K562 (cell line): ENCODE data around the gene SLC1A1. TPM values are rescaled to one million over a fixed set of nuclear protein-coding genes. Genes with fewer than 3 reads are reported as not detected.

ENCODE experiments used
- ATAC-seq: fragments of 200-7000 bp; cut with Tn5 transposase; 3 replicates; pipeline ENCODE4 v1.9.1; 2020; ENCODE audit warnings: moderate library complexity
- BruUV-seq: library from RNA; stranded (reverse); fragments of 400-500 nt; replicated peaks from 2 replicates; lab custom pipeline; 2021; lab: Mats Ljungman, UMichigan
- CTCF ChIA-PET: fragments of 300-600 bp; formaldehyde crosslinking; extraction: SDS; loops from one replicate; lab custom pipeline; 2021; ENCODE audit warnings: low intra/inter-chr PET ratio; lab: Yijun Ruan, JAX
- POLR2A ChIA-PET: fragments of 300-600, 350-650 bp; sonication (Branson Sonifier 250); formaldehyde crosslinking; extraction: SDS; loops from one replicate; lab custom pipeline; 2021; ENCODE audit warnings: antibody characterized with exemption, inconsistent platforms; lab: Yijun Ruan, JAX
- DNase-seq, 4 experiments: peaks; one replicate each; pipeline versions ENCODE4 v3.0.0 to v3.0.0-alpha.2; 2011 to 2018; ENCODE audit warnings: low spot score in 3 of 4, mixed read lengths in 3 of 4; ENCODE audit errors: extremely low read depth in 1 of 4
- FAIRE-seq: peaks from 2 replicates; lab custom pipeline; 2011; peaks lifted over from hg19 to GRCh38; lab: Jason Lieb, UNC
- H2AFZ ChIP-seq: 2 replicates; pipeline ENCODE4 v1.6.0; 2011; ENCODE audit warnings: low read depth, low read length, control low read depth, inconsistent platforms
- H3K27ac ChIP-seq: fragments of 200-600 bp; 3 replicates; pipeline ENCODE4 v1.8.0; 2011; ENCODE audit warnings: low read depth, mild to moderate bottlenecking, control low read depth, inconsistent platforms, low read length, moderate library complexity, mixed read lengths; ENCODE audit errors: extremely low read depth
- H3K27me3 ChIP-seq, 2 experiments: fragments of 300-600 bp in 1 of 2; 2 replicates in 1 of 2; 3 replicates in 1 of 2; pipeline versions ENCODE4 v1.6.0 to v1.8.0; 2011; ENCODE audit warnings: inconsistent platforms in 2 of 2, low read length in 2 of 2, mild to moderate bottlenecking in 1 of 2, mixed read lengths in 1 of 2, moderate library complexity in 1 of 2; ENCODE audit not compliant: control insufficient read depth in 2 of 2, insufficient read depth in 2 of 2
- H3K36me3 ChIP-seq: fragments of 300-600 bp; 3 replicates; pipeline ENCODE4 v1.8.0; 2011; ENCODE audit warnings: mild to moderate bottlenecking, low read length, inconsistent platforms; ENCODE audit not compliant: control insufficient read depth, insufficient read depth
- H3K4me1 ChIP-seq, 2 experiments: fragments of 200-600 bp in 1 of 2; replicated peaks in 1 of 2; 2 replicates in 1 of 2; 3 replicates in 1 of 2; pipeline versions ENCODE4 v1.5.1 to v1.8.0; 2011; ENCODE audit warnings: inconsistent platforms in 2 of 2, low read length in 2 of 2, mild to moderate bottlenecking in 1 of 2, mixed read lengths in 1 of 2, moderate library complexity in 1 of 2; ENCODE audit not compliant: control insufficient read depth in 2 of 2, insufficient read depth in 2 of 2
- H3K4me2 ChIP-seq: 2 replicates; pipeline ENCODE4 v1.6.1; 2011; ENCODE audit warnings: low read length, control low read depth, inconsistent platforms, mixed read lengths; ENCODE audit not compliant: insufficient read depth
- H3K4me3 ChIP-seq: fragments of 200-600 bp; sonication (generic), shearing (Covaris generic); 2 replicates; pipeline ENCODE4 v1.5.1; 2016; ENCODE audit warnings: control low read depth, inconsistent platforms
- H3K79me2 ChIP-seq: fragments of 200-600 bp; 3 replicates; pipeline ENCODE4 v1.8.0; 2011; ENCODE audit warnings: low read length, inconsistent platforms; ENCODE audit not compliant: control insufficient read depth, insufficient read depth
- H3K9ac ChIP-seq, 2 experiments: 2 replicates each; pipeline versions ENCODE4 v1.6.0 to v1.6.1; 2011; ENCODE audit warnings: low read depth in 2 of 2, low read length in 2 of 2, control low read depth in 1 of 2, inconsistent platforms in 1 of 2, mild to moderate bottlenecking in 1 of 2, mixed read lengths in 1 of 2; ENCODE audit not compliant: insufficient read depth in 1 of 2
- H3K9me1 ChIP-seq: one replicate; pipeline ENCODE4 v1.6.0; 2011; ENCODE audit warnings: inconsistent platforms, mild to moderate bottlenecking, low read length, moderate library complexity; ENCODE audit not compliant: control insufficient read depth, insufficient read depth
- H3K9me3 ChIP-seq: replicated peaks from 2 replicates; pipeline ENCODE4 v1.5.1; 2011; ENCODE audit warnings: low read depth, low read length, inconsistent platforms; ENCODE audit not compliant: control insufficient read depth, insufficient read depth
- H4K20me1 ChIP-seq: replicated peaks from 2 replicates; pipeline ENCODE4 v1.6.1; 2011; ENCODE audit warnings: low read length, inconsistent platforms, mixed read lengths; ENCODE audit not compliant: control insufficient read depth, insufficient read depth
- CBX3 ChIP-seq, 2 experiments: IDR thresholded peaks; 1 replicate in 1 of 2; 2 replicates in 1 of 2; pipeline ENCODE4 v1.6.1; 2012; ENCODE audit warnings: inconsistent platforms in 2 of 2, low read length in 2 of 2, borderline replicate concordance in 1 of 2, control low read depth in 1 of 2
- EZH2 ChIP-seq: IDR thresholded peaks from 2 replicates; pipeline ENCODE4 v1.6.1; 2012; ENCODE audit warnings: low read depth, mild to moderate bottlenecking, inconsistent platforms, low read length, borderline replicate concordance
- HLTF ChIP-seq: fragments of 450-650 bp; IDR thresholded peaks from 2 replicates; pipeline ENCODE4 v1.6.1; 2016
- ZC3H4 ChIP-seq: sonication (generic); formaldehyde crosslinking; IDR thresholded peaks from 2 replicates; pipeline ENCODE4 v1.9.0; 2021; ENCODE audit warnings: missing genetic modification reagents, borderline replicate concordance
- ZNF121 ChIP-seq: sonication (generic); formaldehyde crosslinking; conservative IDR thresholded peaks from 2 replicates; pipeline ENCODE4 v1.8.0; 2022; ENCODE audit warnings: missing genetic modification reagents
- WGBS: fragments of 100-300 bp; shearing (Covaris generic); methylation state at CpG from one replicate; pipeline ENCODE4 v1.1.6; 2016; ENCODE audit warnings: low coverage, mixed read lengths; ENCODE audit not compliant: insufficient coverage; ENCODE audit errors: missing lambda C conversion rate; 5-methylcytosine and 5-hydroxymethylcytosine counted together
- in situ Hi-C: fragments of 300-500 bp; cut with MboI; formaldehyde crosslinking; loops from 4 replicates; pipeline ENCODE4 v1.15.0; 2018; ENCODE audit warnings: inconsistent platforms, mixed read lengths
- intact Hi-C: fragments of 100-400 bp; cut with micrococcal nuclease; formaldehyde crosslinking; loops from 2 replicates; pipeline ENCODE4 v1.14.2; 2022
- polyA plus RNA-seq, 8 experiments: library from polyadenylated mRNA; depleted of rRNA in 4 of 8; stranded (reverse) in 5 of 8; unstranded in 3 of 8; fragments of >200 nt; fragmentation: Nextera tagmentation in 2 of 8; fragmentation: Illumina TruSeq in 1 of 8; extraction: Ambion mirVana in 2 of 8; extraction: Trizol in 1 of 8; gene quantifications; 2 replicates each; pipeline versions ENCODE4 v1.2.1 to v1.2.3, GENCODE V29; 2011 to 2014; ENCODE audit warnings: inconsistent platforms in 1 of 8, missing spikeins in 1 of 8
- total RNA-seq, 7 experiments: library from RNA; depleted of rRNA in 6 of 7; stranded (reverse); fragments of >200 nt in 6 of 7; fragmentation: Illumina TruSeq in 2 of 7; extraction: Trizol in 2 of 7; gene quantifications; 2 replicates each; pipeline versions ENCODE4 v1.2.1 to v1.2.3, GENCODE V29; 2011 to 2021; ENCODE audit warnings: low replicate concordance in 1 of 7
- TF ChIP-seq, protein P1 (sequence below), 2 experiments: fragments of 200-800 bp in 1 of 2; sonication (Bioruptor generic) in 1 of 2; sonication (generic) in 1 of 2; formaldehyde crosslinking in 1 of 2; IDR thresholded peaks in 1 of 2; conservative IDR thresholded peaks in 1 of 2; 2 replicates each; pipeline versions ENCODE4 v1.5.0 to v1.6.1; 2016 to 2020; ENCODE audit warnings: missing compliant biosample characterization in 1 of 2, missing genetic modification characterization in 1 of 2, missing genetic modification reagents in 1 of 2
- TF ChIP-seq, protein P2 (sequence below), 2 experiments: fragments of 450-650 bp; IDR thresholded peaks; 2 replicates each; pipeline ENCODE4 v1.6.1; 2016
- TF ChIP-seq, protein P3 (sequence below): fragments of 450-650 bp; IDR thresholded peaks from 2 replicates; pipeline ENCODE4 v1.6.1; 2017; ENCODE audit warnings: antibody characterized with exemption
- TF ChIP-seq, protein P4 (sequence below): fragments of 250-450 bp; sonication (Bioruptor Pico); IDR thresholded peaks from 2 replicates; pipeline ENCODE4 v1.5.0; 2021
- TF ChIP-seq, protein P5 (sequence below): fragments of 250-450 bp; sonication (Bioruptor Pico); IDR thresholded peaks from 2 replicates; pipeline ENCODE4 v1.5.1; 2021; ENCODE audit warnings: mild to moderate bottlenecking

The SLC1A1 gene
- total and polyA plus RNA-seq, 9 of the 15 experiments (the other 6 are each of a cell fraction or from before 2014, with no cell fraction given), result 0.11 to 0.16 TPM; not detected in 7

DNA sequence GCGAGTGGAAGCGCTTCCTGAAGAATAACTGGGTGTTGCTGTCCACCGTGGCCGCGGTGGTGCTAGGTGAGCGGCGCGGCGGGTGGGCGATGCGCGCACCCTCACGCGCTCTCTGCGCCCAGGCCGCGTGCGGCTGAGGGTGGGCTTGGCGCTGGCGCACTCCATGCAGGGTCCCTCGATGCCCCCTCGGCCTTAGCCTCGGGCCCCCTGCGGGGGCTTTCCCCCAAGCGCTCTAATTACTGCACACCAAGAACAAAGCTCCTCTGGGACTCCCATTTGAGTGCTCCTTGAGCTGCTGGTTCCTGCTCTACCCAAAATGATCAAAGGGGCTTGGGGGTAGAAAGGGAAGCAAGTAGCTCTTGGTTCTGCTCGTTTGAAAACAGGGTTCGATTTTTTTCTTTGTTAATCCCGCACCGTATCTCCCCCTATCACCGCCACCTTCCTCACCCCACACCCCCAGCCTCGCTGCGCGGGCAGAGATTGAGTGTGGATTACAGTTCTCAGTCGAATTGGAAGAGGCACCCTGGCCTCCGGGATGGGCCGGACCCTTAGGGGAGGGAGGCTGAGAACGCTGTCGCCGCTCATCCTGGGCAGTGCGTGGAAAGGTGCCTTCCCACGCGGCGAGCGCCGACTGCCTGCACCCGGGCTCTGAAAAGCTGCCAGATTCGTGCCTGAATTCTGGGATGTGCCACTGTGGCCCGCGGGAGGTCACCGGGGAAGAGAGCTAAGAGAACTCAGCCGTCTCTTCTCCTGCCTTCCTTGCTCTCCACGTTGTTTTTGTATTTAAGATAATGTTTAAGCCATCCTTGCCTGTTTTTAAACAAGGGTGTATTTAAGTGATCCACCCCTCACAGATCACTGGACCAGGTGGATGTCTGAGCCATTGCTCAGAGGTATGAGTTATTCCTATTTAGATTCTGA, 697 bp downstream of the SLC1A1 start:
- BruUV-seq, result no TSS peak
- H3K4me2 ChIP-seq, result no peak overlapping the region
- FAIRE-seq (no peak), DNase-seq (no peak), ATAC-seq (no peak)
- no peak overlapping the region for H3K4me3 ChIP-seq
- WGBS, result 33% methylated on average over 17 of the region's 52 CpGs
- H3K9me1 ChIP-seq, result no peaks in the 10 kb centered on the region
- no peaks in the 10 kb centered on the region for H3K79me2 ChIP-seq
- H3K4me1 ChIP-seq, result peaks cover 0 to 12% of the 10 kb centered on the region in 2 experiments; a peak in 2 of 5 replicates
- H3K27ac ChIP-seq, result no peak overlapping the region
- ChIA-PET POLR2A (no interaction called here), CTCF (no interaction called here)
- H3K9ac ChIP-seq, result no peak overlapping the region
- no peaks in the 10 kb centered on the region for H4K20me1 ChIP-seq
- no peaks in the 10 kb centered on the region for H3K9me3 ChIP-seq
- H2AFZ ChIP-seq, result no peak overlapping the region
- H3K27me3 ChIP-seq, result peaks cover 0 to 22% of the 10 kb centered on the region in 2 experiments; a peak in 2 of 5 replicates
- intact Hi-C loops (no loop called here), in situ Hi-C loops (no loop called here)
- no peaks in the 10 kb centered on the region for H3K36me3 ChIP-seq
- TF ChIP-seq HLTF (no peak), ZNF121 (CRISPR knock-in tag) (no peak), ZC3H4 (no peak), CBX3 (IDR thresholded peaks at IDR 0.05; ENCODE audit: borderline replicate concordance in 1 of 2, low read length in 2 of 2) (no peak), EZH2 (no peak)
- TF ChIP-seq, protein P1, sequence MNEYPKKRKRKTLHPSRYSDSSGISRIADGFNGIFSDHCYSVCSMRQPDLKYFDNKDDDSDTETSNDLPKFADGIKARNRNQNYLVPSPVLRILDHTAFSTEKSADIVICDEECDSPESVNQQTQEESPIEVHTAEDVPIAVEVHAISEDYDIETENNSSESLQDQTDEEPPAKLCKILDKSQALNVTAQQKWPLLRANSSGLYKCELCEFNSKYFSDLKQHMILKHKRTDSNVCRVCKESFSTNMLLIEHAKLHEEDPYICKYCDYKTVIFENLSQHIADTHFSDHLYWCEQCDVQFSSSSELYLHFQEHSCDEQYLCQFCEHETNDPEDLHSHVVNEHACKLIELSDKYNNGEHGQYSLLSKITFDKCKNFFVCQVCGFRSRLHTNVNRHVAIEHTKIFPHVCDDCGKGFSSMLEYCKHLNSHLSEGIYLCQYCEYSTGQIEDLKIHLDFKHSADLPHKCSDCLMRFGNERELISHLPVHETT (CRISPR knock-in tag; conservative IDR thresholded peaks at IDR 0.05 in 1 of 2, IDR thresholded peaks at IDR 0.05 in 1 of 2), result no peak
- TF ChIP-seq, protein P2, sequence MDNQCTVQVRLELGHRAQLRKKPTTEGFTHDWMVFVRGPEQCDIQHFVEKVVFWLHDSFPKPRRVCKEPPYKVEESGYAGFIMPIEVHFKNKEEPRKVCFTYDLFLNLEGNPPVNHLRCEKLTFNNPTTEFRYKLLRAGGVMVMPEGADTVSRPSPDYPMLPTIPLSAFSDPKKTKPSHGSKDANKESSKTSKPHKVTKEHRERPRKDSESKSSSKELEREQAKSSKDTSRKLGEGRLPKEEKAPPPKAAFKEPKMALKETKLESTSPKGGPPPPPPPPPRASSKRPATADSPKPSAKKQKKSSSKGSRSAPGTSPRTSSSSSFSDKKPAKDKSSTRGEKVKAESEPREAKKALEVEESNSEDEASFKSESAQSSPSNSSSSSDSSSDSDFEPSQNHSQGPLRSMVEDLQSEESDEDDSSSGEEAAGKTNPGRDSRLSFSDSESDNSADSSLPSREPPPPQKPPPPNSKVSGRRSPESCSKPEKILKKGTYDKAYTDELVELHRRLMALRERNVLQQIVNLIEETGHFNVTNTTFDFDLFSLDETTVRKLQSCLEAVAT (IDR thresholded peaks at IDR 0.05), result no peak
- TF ChIP-seq, protein P3, sequence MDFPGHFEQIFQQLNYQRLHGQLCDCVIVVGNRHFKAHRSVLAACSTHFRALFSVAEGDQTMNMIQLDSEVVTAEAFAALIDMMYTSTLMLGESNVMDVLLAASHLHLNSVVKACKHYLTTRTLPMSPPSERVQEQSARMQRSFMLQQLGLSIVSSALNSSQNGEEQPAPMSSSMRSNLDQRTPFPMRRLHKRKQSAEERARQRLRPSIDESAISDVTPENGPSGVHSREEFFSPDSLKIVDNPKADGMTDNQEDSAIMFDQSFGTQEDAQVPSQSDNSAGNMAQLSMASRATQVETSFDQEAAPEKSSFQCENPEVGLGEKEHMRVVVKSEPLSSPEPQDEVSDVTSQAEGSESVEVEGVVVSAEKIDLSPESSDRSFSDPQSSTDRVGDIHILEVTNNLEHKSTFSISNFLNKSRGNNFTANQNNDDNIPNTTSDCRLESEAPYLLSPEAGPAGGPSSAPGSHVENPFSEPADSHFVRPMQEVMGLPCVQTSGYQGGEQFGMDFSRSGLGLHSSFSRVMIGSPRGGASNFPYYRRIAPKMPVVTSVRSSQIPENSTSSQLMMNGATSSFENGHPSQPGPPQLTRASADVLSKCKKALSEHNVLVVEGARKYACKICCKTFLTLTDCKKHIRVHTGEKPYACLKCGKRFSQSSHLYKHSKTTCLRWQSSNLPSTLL, result no peak
- TF ChIP-seq, protein P4, sequence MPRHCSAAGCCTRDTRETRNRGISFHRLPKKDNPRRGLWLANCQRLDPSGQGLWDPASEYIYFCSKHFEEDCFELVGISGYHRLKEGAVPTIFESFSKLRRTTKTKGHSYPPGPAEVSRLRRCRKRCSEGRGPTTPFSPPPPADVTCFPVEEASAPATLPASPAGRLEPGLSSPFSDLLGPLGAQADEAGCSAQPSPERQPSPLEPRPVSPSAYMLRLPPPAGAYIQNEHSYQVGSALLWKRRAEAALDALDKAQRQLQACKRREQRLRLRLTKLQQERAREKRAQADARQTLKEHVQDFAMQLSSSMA (CRISPR knock-in tag), result no peak
- TF ChIP-seq, protein P5, sequence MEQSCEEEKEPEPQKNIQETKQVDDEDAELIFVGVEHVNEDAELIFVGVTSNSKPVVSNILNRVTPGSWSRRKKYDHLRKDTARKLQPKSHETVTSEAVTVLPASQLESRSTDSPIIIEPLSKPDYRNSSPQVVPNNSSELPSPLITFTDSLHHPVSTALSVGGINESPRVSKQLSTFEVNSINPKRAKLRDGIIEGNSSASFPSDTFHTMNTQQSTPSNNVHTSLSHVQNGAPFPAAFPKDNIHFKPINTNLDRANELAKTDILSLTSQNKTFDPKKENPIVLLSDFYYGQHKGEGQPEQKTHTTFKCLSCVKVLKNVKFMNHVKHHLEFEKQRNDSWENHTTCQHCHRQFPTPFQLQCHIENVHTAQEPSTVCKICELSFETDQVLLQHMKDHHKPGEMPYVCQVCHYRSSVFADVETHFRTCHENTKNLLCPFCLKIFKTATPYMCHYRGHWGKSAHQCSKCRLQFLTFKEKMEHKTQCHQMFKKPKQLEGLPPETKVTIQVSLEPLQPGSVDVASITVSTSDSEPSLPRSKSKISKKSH (CRISPR knock-in tag), result no peak
